Activated naive CD4-positive, alpha-beta T cell treated with anti-CD3 and anti-CD28 coated beads, Interleukin-2, amount 10 ng/mL, durations not matched to agents 7 days and 5 days (primary cell): Measurements from ENCODE around the gene OR4D5.

Experiments used
- CTCF ChIA-PET: fragments of 350-600 bp; sonication (Branson Sonifier 250); formaldehyde crosslinking; loops from one replicate; lab custom pipeline; 2021; ENCODE audit warnings: antibody characterized with exemption; lab: Charles Lee
- DNase-seq: peaks from one replicate; pipeline ENCODE4 v3.0.0-alpha.2; 2020
- H3K27ac Mint-ChIP-seq: one replicate; pipeline ENCODE4 v1.8.0; 2021; ENCODE audit warnings: mild to moderate bottlenecking, moderate library complexity, mixed read lengths
- H3K27me3 Mint-ChIP-seq: one replicate; pipeline ENCODE4 v1.8.0; 2021; ENCODE audit warnings: mild to moderate bottlenecking, mixed read lengths
- H3K36me3 Mint-ChIP-seq: one replicate; pipeline ENCODE4 v1.8.0; 2021; ENCODE audit warnings: mixed read lengths
- H3K4me1 Mint-ChIP-seq: one replicate; pipeline ENCODE4 v1.8.0; 2021; ENCODE audit warnings: mixed read lengths
- H3K4me3 Mint-ChIP-seq: one replicate; pipeline ENCODE4 v1.8.0; 2021; ENCODE audit warnings: mild to moderate bottlenecking, moderate library complexity, mixed read lengths
- H3K9me3 Mint-ChIP-seq: one replicate; pipeline ENCODE4 v1.8.0; 2021; ENCODE audit warnings: mixed read lengths

Gene OR4D5

GRCh38 chr11:123977731-123978347, 38.4 kb downstream of the OR4D5 start, which contains the start of gene OR10S1:
Gene OR10S1, minus strand, starts transcription at chr11:123977781. Its CDS starts 117 bp downstream, at chr11:123977664.
- H3K27ac Mint-ChIP-seq: no peak within 1 kb of the TSS
- DNase-seq: no peak
- no peaks in the 10 kb centered on the region for H3K4me1 Mint-ChIP-seq
- no peaks in the 10 kb centered on the region for H3K9me3 Mint-ChIP-seq
- CTCF ChIA-PET: no interaction called here
- H3K4me3 Mint-ChIP-seq: no peak within 1 kb of the TSS
- H3K36me3 Mint-ChIP-seq: no peaks in the 10 kb centered on the region
- no peaks in the 10 kb centered on the region for H3K27me3 Mint-ChIP-seq

- Mint-ChIP-seq H3K9me3 (no peaks in the 10 kb centered on the region), H3K27me3 (no peaks in the 10 kb centered on the region), H3K27ac (no peak overlapping the region), H3K4me3 (no peak overlapping the region), H3K36me3 (no peaks in the 10 kb centered on the region), H3K4me1 (no peaks in the 10 kb centered on the region)
- DNase-seq: no peak
- CTCF ChIA-PET: no interaction called here
Measured at GRCh38 chr11:123979311-123979710, 39.9 kb downstream of the OR4D5 start.
